OCI-LY1 (cell line): Measurements from ENCODE around the gene CPXM1.

Source experiments
- H2AFZ ChIP-seq: fragments of 200-600 bp; sonication (generic), shearing (Covaris generic); 2 replicates; pipeline ENCODE4 v1.6.0; 2014; ENCODE audit warnings: antibody characterized with exemption, mild to moderate bottlenecking, low read length
- H3F3A ChIP-seq: fragments of 200-600 bp; sonication (generic), shearing (Covaris generic); 2 replicates; pipeline ENCODE4 v1.6.0; 2014; ENCODE audit warnings: mild to moderate bottlenecking, antibody characterized with exemption, low read length, moderate library complexity; ENCODE audit not compliant: insufficient read depth
- H3K27ac ChIP-seq: fragments of 200-600 bp; sonication (generic); 2 replicates; pipeline ENCODE4 v1.5.1; 2014; ENCODE audit warnings: low read length, mixed run types, mild to moderate bottlenecking, low read depth; ENCODE audit not compliant: poor library complexity, severe bottlenecking
- H3K27me3 ChIP-seq: fragments of 200-600 bp; sonication (generic); 2 replicates; pipeline ENCODE4 v1.6.0; 2014; ENCODE audit warnings: antibody characterized with exemption, mild to moderate bottlenecking, low read length, moderate library complexity; ENCODE audit not compliant: insufficient read depth
- H3K36me3 ChIP-seq: fragments of 200-600 bp; sonication (generic); 2 replicates; pipeline ENCODE4 v1.6.1; 2014; ENCODE audit warnings: mild to moderate bottlenecking, antibody characterized with exemption, low read length, moderate library complexity, mixed read lengths; ENCODE audit not compliant: insufficient read depth
- H3K4me1 ChIP-seq: fragments of 200-600 bp; sonication (generic); 2 replicates; pipeline ENCODE4 v1.5.1; 2014; ENCODE audit warnings: mild to moderate bottlenecking, low read length, moderate library complexity; ENCODE audit not compliant: insufficient read depth, severe bottlenecking
- H3K4me2 ChIP-seq: fragments of 200-600 bp; sonication (generic), shearing (Covaris generic); 2 replicates; pipeline ENCODE4 v1.6.1; 2014; ENCODE audit warnings: low read length
- H3K4me3 ChIP-seq: fragments of 200-600 bp; sonication (generic); 2 replicates; pipeline ENCODE4 v1.5.1; 2014; ENCODE audit warnings: low read length, low read depth, mild to moderate bottlenecking, mixed read lengths; ENCODE audit not compliant: poor library complexity, severe bottlenecking
- H3K79me2 ChIP-seq: fragments of 200-600 bp; shearing (Covaris generic); 2 replicates; pipeline ENCODE4 v1.6.1; 2016; ENCODE audit warnings: mixed run types, low read length, mixed read lengths; ENCODE audit not compliant: insufficient read depth
- H3K9ac ChIP-seq: fragments of 200-600 bp; sonication (generic), shearing (Covaris generic); 2 replicates; pipeline ENCODE4 v1.6.1; 2014; ENCODE audit warnings: mild to moderate bottlenecking, low read length, mixed read lengths
- H3K9me2 ChIP-seq: fragments of 200-600 bp; sonication (generic), shearing (Covaris generic); 2 replicates; pipeline ENCODE4 v1.6.1; 2014; ENCODE audit warnings: low read depth, mild to moderate bottlenecking, low read length, mixed read lengths
- H3K9me3 ChIP-seq: fragments of 200-600 bp; shearing (Covaris generic); 2 replicates; pipeline ENCODE4 v1.6.1; 2014; ENCODE audit warnings: low read length, mixed read lengths
- H4K20me1 ChIP-seq: fragments of 200-600 bp; sonication (generic), shearing (Covaris generic); 2 replicates; pipeline ENCODE4 v1.6.0; 2016; ENCODE audit warnings: mild to moderate bottlenecking, low read length; ENCODE audit not compliant: insufficient read depth
- EZH2 ChIP-seq: fragments of 200-600 bp; sonication (generic), shearing (Covaris generic); IDR thresholded peaks from 2 replicates; pipeline ENCODE4 v1.8.0; 2017; ENCODE audit warnings: borderline replicate concordance, mixed run types, mild to moderate bottlenecking, antibody characterized with exemption, low read length, moderate library complexity, mixed read lengths
- TF ChIP-seq, protein P1 (sequence below): fragments of 200-600 bp; sonication (generic), shearing (Covaris generic); IDR thresholded peaks from 2 replicates; pipeline ENCODE4 v1.5.1; 2017; ENCODE audit warnings: mild to moderate bottlenecking, antibody characterized with exemption, low read length, moderate library complexity, mixed read lengths

The CPXM1 gene

DNA sequence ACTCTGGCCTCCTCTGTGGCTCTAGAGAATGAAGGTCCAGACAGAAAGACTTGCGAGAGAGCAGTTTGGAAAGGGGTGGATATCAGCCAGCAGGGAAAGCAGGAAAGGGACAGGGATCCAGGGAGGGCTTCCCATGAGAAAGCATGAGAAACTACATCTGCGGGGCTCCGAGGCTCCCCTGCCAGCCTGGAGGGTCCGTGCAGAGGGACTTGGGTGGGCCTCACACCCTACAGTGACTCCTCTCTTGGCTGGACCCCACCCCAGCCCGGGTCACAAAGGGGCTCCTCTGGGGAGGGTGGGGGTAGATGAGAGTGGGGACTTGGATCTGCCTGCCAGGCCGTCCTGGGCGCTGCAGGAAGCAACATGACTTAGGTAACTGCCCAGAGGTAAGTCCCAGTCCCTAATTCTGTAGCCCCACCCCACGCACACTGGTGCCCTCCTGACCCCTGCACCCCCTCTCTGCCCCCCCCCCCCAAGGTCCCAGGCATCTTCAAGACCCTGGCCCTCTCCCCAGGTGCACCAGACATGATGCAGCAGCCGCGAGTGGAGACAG lies 15.7 kb upstream of the CPXM1 start, which contains the start of gene TMEM239:
TSS of gene TMEM239 (plus strand) at position 335 of the 553 bp plus-strand sequence. CDS start at position 526, 191 bp downstream.
- no peak within 1 kb of the TSS for H3K9ac ChIP-seq
- H3K9me3 ChIP-seq = no peaks in the 10 kb centered on the region
- H3K27me3 ChIP-seq = 0 out of 2 replicates have a peak, but pooled peaks cover 4% of the 10 kb centered on the region
- H2AFZ ChIP-seq = no peak within 1 kb of the TSS
- no peaks in the 10 kb centered on the region for H3F3A ChIP-seq
- no peaks in the 10 kb centered on the region for H4K20me1 ChIP-seq
- no peak within 1 kb of the TSS for H3K4me2 ChIP-seq
- no peaks in the 10 kb centered on the region for H3K4me1 ChIP-seq
- no peaks in the 10 kb centered on the region for H3K36me3 ChIP-seq
- H3K27ac ChIP-seq = no peak within 1 kb of the TSS
- no peak within 1 kb of the TSS for H3K4me3 ChIP-seq
- H3K9me2 ChIP-seq = no peaks in the 10 kb centered on the region
- no peak for TF ChIP-seq EZH2
- TF ChIP-seq, protein P1, sequence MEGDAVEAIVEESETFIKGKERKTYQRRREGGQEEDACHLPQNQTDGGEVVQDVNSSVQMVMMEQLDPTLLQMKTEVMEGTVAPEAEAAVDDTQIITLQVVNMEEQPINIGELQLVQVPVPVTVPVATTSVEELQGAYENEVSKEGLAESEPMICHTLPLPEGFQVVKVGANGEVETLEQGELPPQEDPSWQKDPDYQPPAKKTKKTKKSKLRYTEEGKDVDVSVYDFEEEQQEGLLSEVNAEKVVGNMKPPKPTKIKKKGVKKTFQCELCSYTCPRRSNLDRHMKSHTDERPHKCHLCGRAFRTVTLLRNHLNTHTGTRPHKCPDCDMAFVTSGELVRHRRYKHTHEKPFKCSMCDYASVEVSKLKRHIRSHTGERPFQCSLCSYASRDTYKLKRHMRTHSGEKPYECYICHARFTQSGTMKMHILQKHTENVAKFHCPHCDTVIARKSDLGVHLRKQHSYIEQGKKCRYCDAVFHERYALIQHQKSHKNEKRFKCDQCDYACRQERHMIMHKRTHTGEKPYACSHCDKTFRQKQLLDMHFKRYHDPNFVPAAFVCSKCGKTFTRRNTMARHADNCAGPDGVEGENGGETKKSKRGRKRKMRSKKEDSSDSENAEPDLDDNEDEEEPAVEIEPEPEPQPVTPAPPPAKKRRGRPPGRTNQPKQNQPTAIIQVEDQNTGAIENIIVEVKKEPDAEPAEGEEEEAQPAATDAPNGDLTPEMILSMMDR = no peak
- H3K79me2 ChIP-seq = no peaks in the 10 kb centered on the region

DNA sequence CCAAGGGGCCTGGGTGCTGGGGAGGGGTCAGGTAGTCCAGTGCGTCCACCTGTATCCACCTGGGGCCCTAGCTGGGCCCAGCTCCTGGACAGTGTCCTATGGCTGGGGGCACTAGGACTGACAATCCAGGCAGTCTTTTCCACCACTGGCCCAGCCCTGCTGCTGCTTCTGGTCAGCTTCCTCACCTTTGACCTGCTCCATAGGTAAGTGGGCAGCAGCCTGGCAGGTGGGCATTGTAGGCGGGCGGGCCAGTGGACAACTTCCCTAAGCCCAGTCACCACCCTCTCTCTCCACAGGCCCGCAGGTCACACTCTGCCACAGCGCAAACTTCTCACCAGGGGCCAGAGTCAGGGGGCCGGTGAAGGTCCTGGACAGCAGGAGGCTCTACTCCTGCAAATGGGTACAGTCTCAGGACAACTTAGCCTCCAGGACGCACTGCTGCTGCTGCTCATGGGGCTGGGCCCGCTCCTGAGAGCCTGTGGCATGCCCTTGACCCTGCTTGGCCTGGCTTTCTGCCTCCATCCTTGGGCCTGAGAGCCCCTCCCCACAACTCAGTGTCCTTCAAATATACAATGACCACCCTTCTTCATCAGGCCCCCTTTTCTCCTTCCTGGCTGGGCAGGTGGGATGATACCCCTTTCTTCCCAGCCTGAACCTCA lies 14.9 kb upstream of the CPXM1 start:
- Histone ChIP-seq H3F3A (no peaks in the 10 kb centered on the region), H3K9me3 (no peaks in the 10 kb centered on the region), H3K36me3 (no peaks in the 10 kb centered on the region), H3K4me1 (no peaks in the 10 kb centered on the region), H3K4me2 (no peak overlapping the region), H3K27me3 (0 out of 2 replicates have a peak, but pooled peaks cover 4% of the 10 kb centered on the region), H4K20me1 (no peaks in the 10 kb centered on the region), H3K4me3 (no peak overlapping the region), H2AFZ (no peak overlapping the region), H3K79me2 (no peaks in the 10 kb centered on the region), H3K27ac (no peak overlapping the region), H3K9me2 (no peaks in the 10 kb centered on the region), H3K9ac (no peak overlapping the region)
- TF ChIP-seq EZH2 = no peak
- TF ChIP-seq, protein P1 = no peak

DNA sequence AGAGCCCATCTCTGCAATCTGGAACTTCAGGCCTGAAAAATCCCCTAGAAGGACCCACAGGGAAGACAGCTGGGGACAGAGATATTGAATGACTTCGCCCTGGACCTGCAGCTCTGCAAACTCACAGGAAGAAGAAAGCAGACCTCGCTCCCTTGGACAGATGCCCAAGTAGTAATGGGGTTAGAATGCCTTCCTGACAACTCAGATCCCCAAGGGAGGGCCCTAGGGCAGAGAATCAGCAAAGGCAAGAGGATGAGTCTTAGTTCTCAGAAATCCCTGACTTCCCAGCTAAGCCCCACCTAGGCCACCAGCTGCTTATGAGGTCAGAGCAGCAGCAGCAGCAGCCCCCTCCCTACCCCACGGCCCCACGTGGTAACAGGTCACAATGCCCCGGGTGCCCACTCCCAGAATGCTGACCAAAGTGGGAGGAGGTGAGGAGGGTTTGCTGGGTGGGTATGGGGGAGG lies 14.2 kb upstream of the CPXM1 start, which contains the start of gene C20orf141:
TSS of gene C20orf141 (plus strand) at position 401 of the 465 bp plus-strand sequence. CDS start 198 bp downstream, outside the sequence.
- no peaks in the 10 kb centered on the region for H3K9me2 ChIP-seq
- H3K9ac ChIP-seq = no peak within 1 kb of the TSS
- H3K4me2 ChIP-seq = no peak within 1 kb of the TSS
- no peaks in the 10 kb centered on the region for H3K4me1 ChIP-seq
- 0 out of 2 replicates have a peak, but pooled peaks cover 4% of the 10 kb centered on the region for H3K27me3 ChIP-seq
- no peaks in the 10 kb centered on the region for H4K20me1 ChIP-seq
- H3K27ac ChIP-seq = no peak within 1 kb of the TSS
- H2AFZ ChIP-seq = no peak within 1 kb of the TSS
- H3K36me3 ChIP-seq = no peaks in the 10 kb centered on the region
- H3F3A ChIP-seq = no peaks in the 10 kb centered on the region
- no peaks in the 10 kb centered on the region for H3K9me3 ChIP-seq
- TF ChIP-seq, protein P1 = no peak
- no peak for TF ChIP-seq EZH2
- H3K79me2 ChIP-seq = no peaks in the 10 kb centered on the region
- no peak within 1 kb of the TSS for H3K4me3 ChIP-seq
